CD4-positive, CD25-positive, alpha-beta regulatory T cell (primary cell): ENCODE data around the gene TADA2A. TPM values are rescaled to one million over a fixed set of nuclear protein-coding genes. Genes with fewer than 3 reads are reported as not detected.
A peak's percentile ranks its signal among the peaks of the same experiment; 100 is the strongest.

Source experiments
- ATAC-seq, 2 donors: fragments of 150-1000 bp; cut with Tn5 transposase; one replicate each; pipeline ENCODE4 v1.10.0; 2021; ENCODE audit warnings: low read depth in 2 of 2, moderate number of reproducible peaks in 2 of 2, moderate library complexity in 1 of 2
- DNase-seq, 3 donors: peaks; one replicate each; pipeline versions ENCODE4 v3.0.0 to v3.0.0-alpha.2; 2012 to 2022; ENCODE audit warnings: mixed read lengths in 1 of 3
- H3K27ac ChIP-seq: one replicate; pipeline ENCODE4 v1.7.0; 2013; ENCODE audit warnings: mild to moderate bottlenecking, low read length; ENCODE audit not compliant: insufficient read depth, poor library complexity, severe bottlenecking
- H3K27me3 ChIP-seq: one replicate; pipeline ENCODE4 v1.7.0; 2013; ENCODE audit warnings: low read length; ENCODE audit not compliant: control insufficient read depth, insufficient read depth
- H3K36me3 ChIP-seq: one replicate; pipeline ENCODE4 v1.7.0; 2013; ENCODE audit warnings: mild to moderate bottlenecking, low read length, moderate library complexity; ENCODE audit not compliant: control insufficient read depth, insufficient read depth
- H3K4me1 ChIP-seq: 2 replicates; pipeline ENCODE4 v1.7.0; 2013; ENCODE audit warnings: mild to moderate bottlenecking, low read length; ENCODE audit not compliant: insufficient read depth, control insufficient read depth, poor library complexity, severe bottlenecking
- H3K4me3 ChIP-seq: one replicate; pipeline ENCODE4 v1.7.0; 2013; ENCODE audit warnings: low read depth, mild to moderate bottlenecking, low read length, moderate library complexity
- H3K9me3 ChIP-seq, 2 experiments: 1 replicate in 1 of 2; 2 replicates in 1 of 2; pipeline ENCODE4 v1.7.0; 2013; ENCODE audit warnings: low read length in 2 of 2, mild to moderate bottlenecking in 1 of 2, moderate library complexity in 1 of 2; ENCODE audit not compliant: control insufficient read depth in 2 of 2
- H3K27ac Mint-ChIP-seq, 3 donors: one replicate each; pipeline ENCODE4 v1.8.0; 2020 to 2022; ENCODE audit warnings: mild to moderate bottlenecking in 3 of 3, mixed read lengths in 3 of 3, moderate library complexity in 2 of 3
- H3K27me3 Mint-ChIP-seq: one replicate; pipeline ENCODE4 v1.8.0; 2022; ENCODE audit warnings: mild to moderate bottlenecking, mixed read lengths
- H3K36me3 Mint-ChIP-seq: one replicate; pipeline ENCODE4 v1.8.0; 2020; ENCODE audit warnings: mixed read lengths
- H3K4me1 Mint-ChIP-seq, 4 donors: one replicate each; pipeline ENCODE4 v1.8.0; 2020 to 2022; ENCODE audit warnings: mixed read lengths in 4 of 4, mild to moderate bottlenecking in 1 of 4
- H3K4me3 Mint-ChIP-seq, 4 donors: one replicate each; pipeline ENCODE4 v1.8.0; 2020 to 2022; ENCODE audit warnings: mild to moderate bottlenecking in 4 of 4, mixed read lengths in 4 of 4, moderate library complexity in 3 of 4
- H3K9me3 Mint-ChIP-seq, 7 donors: one replicate each; pipeline ENCODE4 v1.8.0; 2020 to 2022; ENCODE audit warnings: mixed read lengths in 7 of 7, mild to moderate bottlenecking in 3 of 7, moderate library complexity in 2 of 7
- polyA plus RNA-seq, 4 donors: library from polyadenylated mRNA; unstranded; fragments of 300-500 nt; fragmentation: Illumina TruSeq; gene quantifications; one replicate each; pipeline ENCODE4 v1.2.3, GENCODE V29; 2021
- total RNA-seq: library from RNA; stranded (reverse); gene quantifications from one replicate; pipeline ENCODE4 v1.2.3, GENCODE V29; 2022

The TADA2A gene
- total and polyA plus RNA-seq, 5 donors from 2014 or later, result 6.3 to 20.2 (median 6.5) TPM

- no peaks in the 10 kb centered on the region for H3K27me3 ChIP-seq
- no peaks in the 10 kb centered on the region for H3K4me1 Mint-ChIP-seq
- ATAC-seq (no peak), DNase-seq (no peak)
- H3K9me3 ChIP-seq, result no peaks in the 10 kb centered on the region
- H3K4me1 ChIP-seq, result no peaks in the 10 kb centered on the region
- no peak overlapping the region for H3K27ac ChIP-seq
- no peaks in the 10 kb centered on the region for H3K9me3 Mint-ChIP-seq
- no peaks in the 10 kb centered on the region for H3K36me3 ChIP-seq
- no peak overlapping the region for H3K4me3 ChIP-seq
- H3K36me3 Mint-ChIP-seq, result no peaks in the 10 kb centered on the region
- H3K27ac Mint-ChIP-seq, result no peak overlapping the region
- H3K4me3 Mint-ChIP-seq, result no peak overlapping the region
- no peaks in the 10 kb centered on the region for H3K27me3 Mint-ChIP-seq
These were observed 41.1 kb upstream of the TADA2A start for GRCh38 chr17:37365589-37365988.

GRCh38 chr17:37368577-37368976, 38.1 kb upstream of the TADA2A start:
- Histone ChIP-seq H3K9me3 (no peaks in the 10 kb centered on the region), H3K36me3 (no peaks in the 10 kb centered on the region), H3K4me1 (peaks cover 3% of the 10 kb centered on the region), H3K27ac (no peak overlapping the region), H3K4me3 (no peak overlapping the region), H3K27me3 (no peaks in the 10 kb centered on the region)
- Mint-ChIP-seq H3K4me1 (peaks cover 0 to 5% (median 1%) of the 10 kb centered on the region in 4 donors), H3K9me3 (no peaks in the 10 kb centered on the region), H3K4me3 (no peak overlapping the region), H3K27me3 (no peaks in the 10 kb centered on the region), H3K27ac (no peak overlapping the region), H3K36me3 (no peaks in the 10 kb centered on the region)
- DNase-seq (no peak), ATAC-seq (no peak)

GRCh38 chr17:37373530-37374159, 33.0 kb upstream of the TADA2A start:
- peak; percentile 87 to 89 for ATAC-seq
- no peaks in the 10 kb centered on the region for H3K9me3 ChIP-seq
- peak; percentile 31 to 87 (median 63) for DNase-seq
- H3K27me3 Mint-ChIP-seq, result no peaks in the 10 kb centered on the region
- H3K4me1 Mint-ChIP-seq, result peaks cover 0 to 6% (median 6%) of the 10 kb centered on the region in 4 donors
- no peak overlapping the region for H3K4me3 ChIP-seq
- H3K36me3 ChIP-seq, result no peaks in the 10 kb centered on the region
- H3K27ac ChIP-seq, result no peak overlapping the region
- no peaks in the 10 kb centered on the region for H3K36me3 Mint-ChIP-seq
- no peaks in the 10 kb centered on the region for H3K27me3 ChIP-seq
- no peak overlapping the region for H3K4me3 Mint-ChIP-seq
- peaks cover 5% of the 10 kb centered on the region for H3K4me1 ChIP-seq
- no peaks in the 10 kb centered on the region for H3K9me3 Mint-ChIP-seq
- peak overlapping the region in 1 of 3 donors; percentile 6 for H3K27ac Mint-ChIP-seq

- H3K36me3 ChIP-seq, result no peaks in the 10 kb centered on the region
- Mint-ChIP-seq H3K9me3 (no peaks in the 10 kb centered on the region), H3K4me1 (peaks cover 0 to 6% (median 6%) of the 10 kb centered on the region in 4 donors), H3K27me3 (no peaks in the 10 kb centered on the region), H3K36me3 (no peaks in the 10 kb centered on the region), H3K27ac (no peak within 1 kb of the TSS), H3K4me3 (no peak within 1 kb of the TSS)
- H3K9me3 ChIP-seq, result no peaks in the 10 kb centered on the region
- H3K27me3 ChIP-seq, result no peaks in the 10 kb centered on the region
- no peak within 1 kb of the TSS for H3K4me3 ChIP-seq
- H3K27ac ChIP-seq, result no peak within 1 kb of the TSS
- ATAC-seq, result no peak
- DNase-seq, result no peak
- H3K4me1 ChIP-seq, result peaks cover 5% of the 10 kb centered on the region
These were observed 31.0 kb upstream of the TADA2A start, which contains the start of gene C17orf78 for GRCh38 chr17:37375706-37376105. Gene C17orf78 (plus strand): TSS chr17:37375985. CDS start chr17:37376093, 108 bp downstream.

- Mint-ChIP-seq H3K27me3 (no peaks in the 10 kb centered on the region), H3K27ac (no peak overlapping the region), H3K4me1 (no peaks in the 10 kb centered on the region), H3K36me3 (peaks cover 4% of the 10 kb centered on the region), H3K4me3 (no peak overlapping the region), H3K9me3 (no peaks in the 10 kb centered on the region)
- no peak for ATAC-seq
- Histone ChIP-seq H3K36me3 (no peaks in the 10 kb centered on the region), H3K27me3 (no peaks in the 10 kb centered on the region), H3K9me3 (no peaks in the 10 kb centered on the region), H3K4me3 (no peak overlapping the region), H3K27ac (no peak overlapping the region), H3K4me1 (no peaks in the 10 kb centered on the region)
- DNase-seq, result no peak
These were observed 24.6 kb upstream of the TADA2A start for GRCh38 chr17:37382056-37382455.

GRCh38 chr17:37384560-37385149, 22.0 kb upstream of the TADA2A start:
- H3K4me1 Mint-ChIP-seq, result no peaks in the 10 kb centered on the region
- no peaks in the 10 kb centered on the region for H3K4me1 ChIP-seq
- peaks cover 4% of the 10 kb centered on the region for H3K36me3 Mint-ChIP-seq
- no peaks in the 10 kb centered on the region for H3K9me3 ChIP-seq
- no peak overlapping the region for H3K27ac ChIP-seq
- H3K4me3 Mint-ChIP-seq, result no peak overlapping the region
- DNase-seq, result no peak
- H3K27ac Mint-ChIP-seq, result no peak overlapping the region
- H3K27me3 ChIP-seq, result no peaks in the 10 kb centered on the region
- H3K9me3 Mint-ChIP-seq, result no peaks in the 10 kb centered on the region
- H3K27me3 Mint-ChIP-seq, result no peaks in the 10 kb centered on the region
- H3K36me3 ChIP-seq, result no peaks in the 10 kb centered on the region
- no peak for ATAC-seq
- no peak overlapping the region for H3K4me3 ChIP-seq

GRCh38 chr17:37385474-37385990, 21.2 kb upstream of the TADA2A start:
- Histone ChIP-seq H3K4me1 (no peaks in the 10 kb centered on the region), H3K27me3 (no peaks in the 10 kb centered on the region), H3K27ac (no peak overlapping the region), H3K4me3 (no peak overlapping the region), H3K36me3 (no peaks in the 10 kb centered on the region), H3K9me3 (no peaks in the 10 kb centered on the region)
- no peaks in the 10 kb centered on the region for H3K27me3 Mint-ChIP-seq
- no peaks in the 10 kb centered on the region for H3K4me1 Mint-ChIP-seq
- H3K36me3 Mint-ChIP-seq, result peaks cover 4% of the 10 kb centered on the region
- ATAC-seq (no peak), DNase-seq (no peak)
- no peak overlapping the region for H3K4me3 Mint-ChIP-seq
- H3K9me3 Mint-ChIP-seq, result no peaks in the 10 kb centered on the region
- H3K27ac Mint-ChIP-seq, result no peak overlapping the region

- no peaks in the 10 kb centered on the region for H3K27me3 ChIP-seq
- H3K4me1 ChIP-seq, result no peaks in the 10 kb centered on the region
- H3K4me3 ChIP-seq, result no peak overlapping the region
- no peaks in the 10 kb centered on the region for H3K36me3 ChIP-seq
- no peaks in the 10 kb centered on the region for H3K9me3 ChIP-seq
- no peak overlapping the region for H3K27ac ChIP-seq
- H3K9me3 Mint-ChIP-seq, result no peaks in the 10 kb centered on the region
- no peaks in the 10 kb centered on the region for H3K27me3 Mint-ChIP-seq
- H3K27ac Mint-ChIP-seq, result no peak overlapping the region
- peaks cover 4% of the 10 kb centered on the region for H3K36me3 Mint-ChIP-seq
- no peak for DNase-seq
- H3K4me1 Mint-ChIP-seq, result peaks cover 0 to 4% (median 2%) of the 10 kb centered on the region in 4 donors
- no peak overlapping the region for H3K4me3 Mint-ChIP-seq
- ATAC-seq, result no peak
These were observed 20.2 kb upstream of the TADA2A start for GRCh38 chr17:37386462-37386861.
